Activated naive CD8-positive, alpha-beta T cell treated with anti-CD3 and anti-CD28 coated beads, Interleukin-2, amount 50 U/mL, for 16 hours (primary cell): ENCODE measurements around the gene THRSP.
A peak's percentile ranks its signal among the peaks of the same experiment; 100 is the strongest.
"Not testable (repeated sequence)": the region's sequence is repeated elsewhere in the genome, so short reads cannot be mapped to it uniquely, and the experiment has no call there.

ENCODE experiments used
- DNase-seq: peaks from one replicate; pipeline ENCODE4 v3.0.0-alpha.2; 2020; ENCODE audit warnings: low read depth, low spot score

Gene THRSP

DNA sequence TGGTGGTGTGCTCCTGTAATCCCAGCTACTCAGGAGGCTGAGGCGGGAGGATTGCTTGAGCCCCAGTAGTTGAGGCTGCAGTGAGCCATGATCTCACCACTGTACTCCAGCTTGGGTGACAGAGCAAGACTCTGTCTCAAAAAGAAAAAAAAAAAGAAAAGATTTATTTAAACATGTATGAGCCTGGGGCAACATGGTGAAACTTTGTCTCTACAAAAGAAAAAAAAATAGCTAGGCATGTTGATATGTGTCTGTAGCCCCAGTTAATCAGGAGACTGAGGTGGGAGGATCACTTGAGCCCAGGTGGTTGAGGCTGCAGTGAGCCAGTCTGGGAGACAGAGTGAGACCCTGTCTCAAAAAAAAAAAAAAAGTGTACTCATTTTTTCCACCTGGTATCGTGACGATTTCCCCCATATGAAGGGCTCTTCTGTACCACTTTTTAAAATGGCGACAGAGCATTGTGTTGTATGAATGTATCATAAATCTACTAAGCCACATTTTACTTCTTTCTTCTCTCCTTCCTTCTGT is 24.2 kb upstream of the THRSP start:
- no peak for DNase-seq

- no peak for DNase-seq
Observed at GRCh38 chr11:78039919-78040671, 23.6 kb upstream of the THRSP start.

- no peak for DNase-seq
Observed at GRCh38 chr11:78040691-78041379, 22.8 kb upstream of the THRSP start.

DNA sequence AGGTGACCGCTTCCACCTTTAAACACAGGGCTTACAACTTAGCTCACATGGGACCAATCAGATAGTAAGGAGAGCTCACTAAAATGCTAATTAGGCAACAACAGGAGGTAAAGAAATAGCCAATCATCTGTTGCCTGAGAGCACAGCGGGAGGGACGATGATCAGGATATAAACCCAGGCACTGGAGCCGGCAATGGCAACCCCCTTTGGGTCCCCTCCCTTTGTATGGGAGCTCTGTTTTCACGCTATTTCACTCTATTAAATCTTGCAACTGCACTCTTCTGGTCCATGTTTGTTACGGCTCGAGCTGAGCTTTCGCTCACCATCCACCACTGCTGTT is 22.3 kb upstream of the THRSP start:
- DNase-seq = not testable (repeated sequence)

DNA sequence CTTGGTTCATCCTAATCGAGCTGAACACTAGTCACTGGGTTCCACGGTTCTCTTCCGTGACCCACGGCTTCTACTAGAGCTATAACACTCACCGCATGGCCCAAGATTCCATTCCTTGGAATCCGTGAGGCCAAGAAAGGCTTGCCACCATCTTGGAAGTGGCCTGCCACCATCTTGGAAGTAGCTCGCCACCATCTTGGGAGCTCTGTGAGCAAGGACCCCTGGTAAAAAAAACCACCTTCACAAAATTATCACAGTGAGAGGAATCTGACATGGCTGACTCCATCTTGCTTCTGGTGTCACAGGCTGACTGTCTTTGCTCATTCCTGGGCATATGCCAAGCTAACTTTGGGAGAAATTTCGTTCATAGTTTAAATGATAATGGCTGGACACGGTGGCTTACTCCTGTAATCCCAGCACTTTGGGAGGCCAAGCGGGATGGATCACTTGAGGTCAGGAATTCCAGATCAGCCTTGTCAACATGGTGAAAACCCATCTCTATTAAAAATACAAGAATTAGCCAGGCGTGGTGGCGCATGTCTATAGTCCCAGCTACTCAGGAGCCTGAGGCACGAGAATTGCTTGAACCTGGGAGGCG is 21.7 kb upstream of the THRSP start:
- no peak for DNase-seq

GRCh38 chr11:78044706-78045105 is 19.0 kb upstream of the THRSP start:
- no peak for DNase-seq

DNA sequence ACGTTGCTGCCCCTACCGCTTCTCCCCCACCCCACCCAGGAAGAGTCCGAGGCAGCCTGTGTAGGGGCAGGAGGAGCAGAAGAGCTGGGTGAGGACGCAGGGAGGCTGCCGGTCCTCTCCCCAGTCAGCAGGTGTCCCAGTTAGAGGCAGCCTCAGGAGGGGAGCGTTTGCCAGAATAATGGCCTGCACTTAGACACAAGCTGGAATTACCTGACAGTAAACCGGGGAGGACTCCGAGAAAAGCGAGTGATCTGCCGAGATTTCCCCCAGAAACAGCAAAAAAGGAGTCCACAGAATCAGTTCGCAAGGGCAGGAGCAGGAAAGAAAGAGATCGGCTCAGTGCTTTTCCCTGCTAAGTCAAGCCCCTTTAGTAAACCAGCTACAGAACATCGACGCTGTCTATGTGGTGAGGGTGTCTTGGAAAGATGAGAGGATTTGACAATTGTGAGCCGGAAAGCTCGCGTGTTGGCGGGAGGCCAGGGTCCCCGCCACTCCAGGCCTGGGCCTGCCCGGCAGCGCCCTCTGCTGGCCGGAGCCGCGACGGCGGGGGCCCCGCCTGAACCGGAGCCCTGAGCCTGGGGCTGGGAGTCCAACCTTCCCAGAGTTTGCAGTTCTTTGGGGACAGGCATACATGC is 17.7 kb upstream of the THRSP start:
- DNase-seq = peak; percentile 53

DNA sequence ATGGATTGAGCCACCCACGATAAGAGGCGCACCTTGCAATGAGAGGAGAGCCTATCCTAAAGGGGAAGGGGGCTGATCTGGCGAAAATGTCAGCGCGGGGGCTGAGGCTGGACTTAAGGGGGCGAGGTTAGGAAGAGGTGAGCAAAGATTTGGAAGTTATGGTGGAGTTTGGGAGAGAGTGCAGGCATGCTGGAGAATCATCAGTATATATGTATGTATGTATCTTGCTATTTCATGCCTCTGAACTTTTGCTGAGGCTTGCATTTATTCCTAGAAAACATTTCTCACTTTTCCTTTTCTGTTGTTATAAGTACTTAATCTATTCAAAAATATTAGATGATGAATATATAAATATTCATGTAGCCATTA is 17.2 kb upstream of the THRSP start:
- no peak for DNase-seq

DNA sequence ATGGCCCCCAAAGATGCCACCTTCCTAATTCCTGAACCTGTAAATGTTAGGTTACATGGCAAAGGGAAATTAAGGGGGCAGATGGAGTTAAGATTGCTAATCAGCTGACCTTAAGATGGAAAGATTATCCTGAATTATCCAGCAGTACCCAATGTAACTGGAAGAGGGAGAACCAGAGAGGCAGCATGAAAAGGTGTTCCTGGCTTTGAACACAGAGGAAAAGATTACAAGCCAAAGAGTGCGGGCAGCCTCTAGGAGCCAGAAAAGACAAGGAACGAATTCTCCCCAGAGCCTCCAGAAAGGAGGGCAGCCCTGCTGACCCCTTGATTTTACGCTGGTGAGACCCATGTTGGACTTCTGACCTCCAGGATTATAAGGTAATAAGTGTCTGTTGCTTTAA is 15.1 kb upstream of the THRSP start:
- DNase-seq = no peak

DNA sequence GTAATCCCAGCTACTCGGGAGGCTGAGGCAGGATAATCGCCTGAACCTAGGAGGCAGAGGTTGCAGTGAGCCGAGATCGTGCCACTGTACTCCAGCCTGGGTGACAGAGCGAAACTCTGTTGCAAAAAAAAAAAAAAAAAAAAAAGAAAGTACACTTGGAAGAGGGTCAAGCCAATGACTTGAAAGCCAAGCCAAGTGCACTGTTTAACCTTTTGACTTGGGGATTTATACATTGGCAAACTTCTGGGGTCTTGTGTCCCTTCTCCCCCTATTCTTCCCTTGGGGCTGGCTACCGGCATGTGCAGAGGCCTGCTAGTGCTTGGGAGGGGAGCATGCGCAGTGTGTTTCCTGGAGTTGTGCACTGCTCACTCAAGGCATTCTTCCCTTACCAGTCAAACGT is 14.3 kb upstream of the THRSP start:
- no peak for DNase-seq

DNA sequence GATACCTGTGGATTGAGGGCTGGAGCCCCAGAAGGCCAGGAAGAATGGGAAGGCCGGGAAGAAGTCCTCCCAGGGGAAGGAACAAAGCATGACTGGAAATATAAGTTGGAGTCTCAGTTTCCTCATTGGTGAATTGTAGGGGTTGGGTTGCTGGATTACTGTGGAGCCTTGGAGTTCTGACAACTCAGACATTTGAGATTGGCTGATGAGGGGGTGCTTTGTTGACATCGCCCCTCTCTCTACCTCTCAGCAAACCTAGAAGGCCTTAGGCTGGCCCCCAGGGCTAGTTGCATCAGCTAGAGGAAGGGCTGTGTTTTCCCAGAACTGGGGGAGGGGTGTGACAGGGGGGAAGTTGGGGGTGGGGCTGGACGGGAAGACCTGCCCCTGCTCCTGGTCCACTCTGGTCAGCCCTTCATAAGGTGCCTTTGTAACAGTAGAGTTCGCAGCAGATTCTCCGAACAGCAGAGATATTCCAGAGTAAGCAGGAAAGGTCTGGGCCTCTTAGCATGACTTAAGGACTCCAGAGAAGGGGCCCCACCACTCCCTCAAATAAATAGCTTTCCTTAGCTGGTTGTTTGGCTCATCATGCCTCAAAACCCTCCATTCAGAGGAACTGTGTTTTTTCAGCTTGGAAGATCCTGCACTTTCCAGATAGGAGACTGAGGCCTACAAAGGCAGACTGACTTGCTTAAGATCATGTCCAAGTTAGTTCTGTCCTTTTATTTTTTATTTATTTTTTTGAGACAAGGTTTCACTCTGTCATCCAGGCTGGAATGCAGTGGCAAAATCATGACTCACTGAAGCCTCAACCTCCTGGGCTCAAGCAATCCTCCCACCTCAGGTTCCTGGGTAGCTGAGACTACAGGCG is 12.5 kb upstream of the THRSP start:
- DNase-seq = no peak

DNA sequence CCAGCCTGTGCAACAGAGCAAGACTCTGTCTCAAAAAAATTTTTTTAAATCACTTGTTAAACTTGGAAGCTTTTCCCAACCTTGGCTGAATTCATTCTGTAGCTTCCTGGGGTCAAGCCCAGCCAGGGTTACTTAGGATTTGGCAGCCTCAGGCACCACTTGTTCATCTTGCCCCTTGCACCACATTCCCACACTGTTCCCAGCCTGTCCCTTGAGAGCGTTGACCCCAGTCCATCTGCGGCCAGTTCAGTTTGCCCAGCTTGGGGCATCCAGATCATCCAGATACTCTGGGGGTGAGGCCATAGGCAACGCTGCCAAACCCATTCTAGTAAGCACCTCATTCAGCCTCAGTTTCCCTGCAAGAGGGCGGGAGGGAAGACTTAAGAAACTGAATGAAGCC is 8.7 kb upstream of the THRSP start:
- DNase-seq = no peak

- no peak for DNase-seq
Observed at GRCh38 chr11:78056093-78056492, 7.6 kb upstream of the THRSP start.

GRCh38 chr11:78057462-78058055 is 6.1 kb upstream of the THRSP start:
- no peak for DNase-seq

GRCh38 chr11:78059749-78060328 is 3.8 kb upstream of the THRSP start:
- DNase-seq = not testable (repeated sequence)

- no peak for DNase-seq
Observed at GRCh38 chr11:78060533-78060932, 3.1 kb upstream of the THRSP start.

DNA sequence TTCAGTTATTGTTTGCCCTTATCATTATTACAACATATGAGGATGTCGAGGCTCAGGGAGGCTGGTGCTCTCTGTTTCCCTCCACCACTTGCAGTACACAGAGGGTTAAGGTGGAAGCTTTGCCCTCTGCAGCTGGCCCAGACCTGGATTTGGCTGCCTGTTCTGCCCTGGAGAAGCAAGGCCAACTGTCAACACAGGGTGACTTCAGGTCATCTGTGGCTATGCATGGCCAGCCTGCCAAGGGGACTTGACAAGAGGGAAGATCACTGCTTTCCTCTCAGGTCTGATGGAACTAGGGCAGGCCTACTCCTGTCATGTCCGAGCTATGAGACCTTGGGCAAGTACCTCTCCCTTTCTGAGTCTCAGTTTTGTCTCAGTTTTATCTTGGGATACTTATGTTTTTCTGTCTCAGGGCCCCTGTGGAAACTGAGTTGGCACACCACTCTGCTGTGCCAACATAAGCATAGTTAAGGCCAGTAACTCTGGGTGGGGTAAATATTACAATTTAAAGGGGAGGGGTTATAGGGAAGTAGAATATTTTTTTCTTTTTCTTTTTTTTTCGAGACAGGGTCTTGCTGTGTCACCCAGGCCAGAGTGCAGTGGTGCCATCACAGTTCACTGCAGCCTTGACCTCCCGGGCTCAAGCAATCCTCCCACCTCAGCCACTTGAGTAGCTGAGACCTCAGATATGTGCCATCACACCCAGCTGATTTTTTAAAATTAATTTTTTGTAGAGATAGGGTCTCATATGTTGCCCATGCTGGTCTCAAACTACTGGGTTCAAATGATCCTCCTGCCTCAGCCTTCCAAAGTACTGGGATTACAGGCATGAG is 2.4 kb upstream of the THRSP start:
- DNase-seq = no peak

DNA sequence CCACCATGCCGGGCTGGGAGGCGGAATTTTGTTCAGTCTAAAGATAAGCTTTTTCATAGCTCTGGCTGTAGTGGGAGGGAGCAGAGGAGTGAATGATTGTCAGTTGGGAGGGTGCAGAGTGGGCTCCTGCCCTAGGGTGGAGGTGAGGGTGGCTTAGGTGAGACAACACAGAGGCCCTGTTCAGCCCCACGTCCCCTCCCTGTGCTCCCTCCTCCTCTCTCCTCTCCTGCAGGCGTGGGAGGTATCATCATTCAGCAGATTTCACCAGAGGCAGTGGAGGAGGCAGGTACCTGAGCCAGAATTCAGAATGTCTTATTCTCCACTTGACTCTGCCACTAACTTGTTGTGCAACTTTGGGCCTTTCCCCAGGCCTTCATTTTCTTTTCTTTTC is 1.7 kb upstream of the THRSP start:
- DNase-seq = no peak

DNA sequence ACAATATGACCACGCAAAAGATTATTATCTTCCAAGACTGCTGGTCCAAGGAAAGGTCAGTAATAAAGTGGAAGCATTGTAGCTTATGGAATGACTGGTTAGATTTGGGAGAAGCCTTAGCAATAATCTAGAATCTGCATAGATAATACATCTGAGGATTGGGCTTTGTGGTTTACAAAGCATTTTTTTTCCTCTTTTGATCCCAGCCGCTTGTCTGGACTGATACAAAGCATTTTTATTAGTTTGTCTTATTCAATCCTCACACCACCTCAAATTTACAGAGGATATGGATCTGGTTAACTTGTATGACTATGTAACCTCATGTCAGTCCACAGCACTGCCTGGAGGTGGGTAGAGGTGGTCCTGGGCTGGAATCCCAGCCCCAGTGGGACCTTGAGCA is 990 bp upstream of the THRSP start:
- DNase-seq = no peak

- DNase-seq = no peak
Observed at GRCh38 chr11:78065203-78065602, 1.5 kb downstream of the THRSP start.
